Adrenal gland (tissue), 5 donors: ENCODE measurements around the gene PNPLA5.

ENCODE experiments used
- CTCF ChIP-seq, 6 experiments: fragments of 450-650 bp in 4 of 6; fragments of 200-600 bp in 2 of 6; sonication (generic) in 1 of 6; IDR thresholded peaks; 1 replicate in 5 of 6; 2 replicates in 1 of 6; pipeline versions ENCODE4 v1.5.1 to v1.8.0; 2016 to 2021; ENCODE audit warnings: antibody characterized with exemption in 6 of 6, mild to moderate bottlenecking in 2 of 6, moderate library complexity in 1 of 6
- POLR2A ChIP-seq, 2 donors: fragments of 450-650 bp; IDR thresholded peaks; one replicate each; pipeline ENCODE4 v1.6.1; 2017; ENCODE audit warnings: antibody characterized with exemption in 2 of 2, mild to moderate bottlenecking in 2 of 2, moderate library complexity in 1 of 2
- donor health status: DM: no; HTN: no; CAD: no.

DNA sequence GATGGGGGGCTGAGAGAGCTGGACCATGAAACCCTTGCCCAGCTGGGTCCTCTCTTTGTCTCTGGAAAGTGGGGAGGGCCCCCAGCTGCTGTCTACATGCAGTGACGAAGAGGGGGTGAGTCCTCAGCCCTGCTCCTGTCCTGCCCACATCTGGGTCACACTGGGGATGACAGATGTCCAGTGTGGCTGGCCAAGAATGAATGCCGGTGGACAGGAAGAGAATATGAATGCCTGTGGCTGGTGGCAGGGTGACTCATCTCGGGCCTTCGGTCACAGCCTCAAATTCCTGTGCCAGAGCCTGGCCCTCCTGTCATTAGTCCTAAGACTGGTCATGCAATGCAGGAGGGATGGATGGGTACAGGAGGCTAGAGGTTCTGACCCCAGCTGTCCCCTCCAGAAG is 29.6 kb upstream of the PNPLA5 start:
- no peak for TF ChIP-seq POLR2A (IDR thresholded peaks at IDR 0.05)
- no peak for TF ChIP-seq CTCF (IDR thresholded peaks at IDR 0.05)
